HepG2 (cell line): ENCODE results near the gene FSCN2. TPM values are rescaled to one million over a fixed set of nuclear protein-coding genes. Genes with fewer than 3 reads are reported as not detected.
A peak's percentile ranks its signal among the peaks of the same experiment; 100 is the strongest.

Experiments
- ATAC-seq: fragments of 200-7000 bp; cut with Tn5 transposase; 3 replicates; pipeline ENCODE4 v1.9.1; 2020; ENCODE audit warnings: mild to moderate bottlenecking, moderate library complexity
- BruUV-seq: library from RNA; stranded (reverse); fragments of 400-500 nt; replicated peaks from 2 replicates; lab custom pipeline; 2021; lab: Mats Ljungman, UMichigan
- CTCF ChIA-PET: fragments of 300-600 bp; formaldehyde crosslinking; extraction: SDS; loops from one replicate; lab custom pipeline; 2021; ENCODE audit warnings: low total read pairs, inconsistent platforms, low intra/inter-chr PET ratio; lab: Yijun Ruan, JAX
- POLR2A ChIA-PET: fragments of 350-600 bp; sonication (Branson Sonifier 250); formaldehyde crosslinking; loops from one replicate; lab custom pipeline; 2020; ENCODE audit warnings: antibody characterized with exemption, inconsistent platforms; lab: Yijun Ruan, JAX
- DNase-seq: peaks from one replicate; pipeline ENCODE4 v3.0.0-alpha.2; 2015; ENCODE audit warnings: low spot score
- FAIRE-seq: peaks from 3 replicates; lab custom pipeline; 2011; peaks lifted over from hg19 to GRCh38; lab: Jason Lieb, UNC
- H2AFZ ChIP-seq: one replicate; pipeline ENCODE4 v1.6.1; 2011; ENCODE audit warnings: low read length, inconsistent platforms
- H3K27ac ChIP-seq: fragments of 300-600 bp; 3 replicates; pipeline ENCODE4 v1.8.0; 2011; ENCODE audit warnings: mixed run types, mild to moderate bottlenecking, mixed read lengths, low read length, inconsistent platforms; ENCODE audit not compliant: insufficient read depth; ENCODE audit errors: extremely low read length
- H3K27me3 ChIP-seq, 2 experiments: fragments of 200-600 bp in 1 of 2; 2 replicates in 1 of 2; 3 replicates in 1 of 2; pipeline versions ENCODE4 v1.6.0 to v1.8.0; 2011; ENCODE audit warnings: low read length in 2 of 2, mild to moderate bottlenecking in 2 of 2, moderate library complexity in 2 of 2, inconsistent platforms in 1 of 2; ENCODE audit not compliant: insufficient read depth in 2 of 2, control insufficient read depth in 1 of 2
- H3K36me3 ChIP-seq, 2 experiments: fragments of 200-600 bp in 1 of 2; replicated peaks in 1 of 2; 2 replicates in 1 of 2; 3 replicates in 1 of 2; pipeline versions ENCODE4 v1.5.1 to v1.8.0; 2011; ENCODE audit warnings: low read length in 2 of 2, inconsistent platforms in 1 of 2; ENCODE audit not compliant: insufficient read depth in 2 of 2, control insufficient read depth in 1 of 2
- H3K4me1 ChIP-seq: 2 replicates; pipeline ENCODE4 v1.5.1; 2012; ENCODE audit warnings: low read length, inconsistent platforms; ENCODE audit not compliant: insufficient read depth
- H3K4me2 ChIP-seq: 2 replicates; pipeline ENCODE4 v1.6.0; 2011; ENCODE audit warnings: low read depth, low read length, inconsistent platforms
- H3K4me3 ChIP-seq, 3 experiments: fragments of 200-600 bp in 1 of 3; sonication (generic), shearing (Covaris generic) in 1 of 3; replicated peaks in 1 of 3; 2 replicates each; pipeline ENCODE4 v1.5.1; 2011 to 2016; ENCODE audit warnings: low read length in 3 of 3, inconsistent platforms in 2 of 3, low read depth in 2 of 3, mild to moderate bottlenecking in 2 of 3, control low read depth in 1 of 3, mixed read lengths in 1 of 3; ENCODE audit not compliant: insufficient read depth in 1 of 3
- H3K79me2 ChIP-seq: one replicate; pipeline ENCODE4 v1.6.1; 2011; ENCODE audit warnings: low read length, inconsistent platforms; ENCODE audit not compliant: insufficient read depth
- H3K9ac ChIP-seq: 2 replicates; pipeline ENCODE4 v1.6.0; 2011; ENCODE audit warnings: mild to moderate bottlenecking, low read depth, low read length, inconsistent platforms; ENCODE audit not compliant: insufficient read depth
- H3K9me3 ChIP-seq: 2 replicates; pipeline ENCODE4 v1.5.1; 2012; ENCODE audit warnings: mild to moderate bottlenecking, low read length
- H4K20me1 ChIP-seq: 2 replicates; pipeline ENCODE4 v1.6.0; 2011; ENCODE audit warnings: inconsistent platforms, mild to moderate bottlenecking, low read length, moderate library complexity; ENCODE audit not compliant: insufficient read depth
- CCDC6 ChIP-seq: sonication (generic); formaldehyde crosslinking; IDR thresholded peaks from 2 replicates; pipeline ENCODE4 v1.8.1; 2022; ENCODE audit warnings: mild to moderate bottlenecking, missing genetic modification reagents, moderate library complexity
- PITX1 ChIP-seq: sonication (generic); formaldehyde crosslinking; IDR thresholded peaks from 2 replicates; pipeline ENCODE4 v1.5.1; 2020; ENCODE audit warnings: mild to moderate bottlenecking, missing genetic modification reagents
- SMAD3 ChIP-seq: sonication (generic); formaldehyde crosslinking; IDR thresholded peaks from 2 replicates; pipeline ENCODE4 v1.4.0; 2020; ENCODE audit warnings: missing genetic modification reagents
- ZFP82 ChIP-seq: sonication (generic); formaldehyde crosslinking; IDR thresholded peaks from 2 replicates; pipeline ENCODE4 v1.5.1; 2020; ENCODE audit warnings: mild to moderate bottlenecking, missing genetic modification reagents, borderline replicate concordance
- ZNF12 ChIP-seq: sonication (generic); formaldehyde crosslinking; IDR thresholded peaks from 2 replicates; pipeline ENCODE4 v1.5.0; 2020; ENCODE audit warnings: missing genetic modification reagents
- ZNF431 ChIP-seq: sonication (generic); formaldehyde crosslinking; IDR thresholded peaks from 2 replicates; pipeline ENCODE4 v1.9.0; 2022; ENCODE audit warnings: missing genetic modification reagents, low read depth, mild to moderate bottlenecking, borderline replicate concordance
- ZNF678 ChIP-seq: sonication (generic); formaldehyde crosslinking; IDR thresholded peaks from 2 replicates; pipeline ENCODE4 v1.4.0; 2020; ENCODE audit warnings: mild to moderate bottlenecking, missing genetic modification reagents
- ZSCAN20 ChIP-seq: sonication (generic); formaldehyde crosslinking; IDR thresholded peaks from 2 replicates; pipeline ENCODE4 v1.4.0; 2020; ENCODE audit warnings: missing genetic modification reagents, mild to moderate bottlenecking, borderline replicate concordance
- WGBS: methylation state at CpG from one replicate; pipeline ENCODE4 v1.1.6; 2017; ENCODE audit warnings: low lambda C conversion rate; 5-methylcytosine and 5-hydroxymethylcytosine counted together
- in situ Hi-C: cut with HindIII; loops from 2 replicates; pipeline ENCODE4 v1.10.0; 2017; ENCODE audit warnings: low pct_unique_long_range_greater_than_20kb; ENCODE audit not compliant: extremely low pct_ligation_motif_present
- intact Hi-C: fragments of 100-400 bp; cut with micrococcal nuclease; formaldehyde crosslinking; loops from one replicate; pipeline ENCODE4 v1.10.0; 2022; ENCODE audit not compliant: unreplicated experiment
- polyA plus RNA-seq, 8 experiments: library from polyadenylated mRNA; depleted of rRNA in 3 of 8; stranded (reverse) in 7 of 8; unstranded in 1 of 8; fragments of >200 nt; fragmentation: Illumina TruSeq in 4 of 8; extraction: Trizol in 4 of 8; gene quantifications; 2 replicates each; pipeline versions ENCODE4 v1.2.1 to v1.2.3, GENCODE V29; 2011 to 2016; ENCODE audit warnings: low read depth in 4 of 8, missing spikeins in 1 of 8, mixed read lengths in 1 of 8; ENCODE audit not compliant: insufficient read depth in 1 of 8
- total RNA-seq, 5 experiments: library from RNA; depleted of rRNA; stranded (reverse); fragments of >200 nt; fragmentation: Illumina TruSeq; extraction: Trizol; gene quantifications; 2 replicates each; pipeline ENCODE4 v1.2.3, GENCODE V29; 2016; ENCODE audit warnings: low read depth in 1 of 5
- TF ChIP-seq, protein P1 (sequence below): sonication (generic); formaldehyde crosslinking; IDR thresholded peaks from 2 replicates; pipeline ENCODE4 v1.5.0; 2020; ENCODE audit warnings: missing genetic modification reagents
- TF ChIP-seq, protein P2 (sequence below): sonication (generic); formaldehyde crosslinking; IDR thresholded peaks from 2 replicates; pipeline ENCODE4 v1.4.0; 2020; ENCODE audit warnings: missing genetic modification reagents
- TF ChIP-seq, protein P3 (sequence below): sonication (generic); formaldehyde crosslinking; IDR thresholded peaks from 2 replicates; pipeline ENCODE4 v1.9.0; 2021; ENCODE audit warnings: missing genetic modification reagents, mild to moderate bottlenecking, borderline replicate concordance

The FSCN2 gene
- total and polyA plus RNA-seq, 2 of the 13 experiments (the other 11 are each of a cell fraction or from before 2014, with no cell fraction given): 0.09 TPM; not detected in 1

DNA sequence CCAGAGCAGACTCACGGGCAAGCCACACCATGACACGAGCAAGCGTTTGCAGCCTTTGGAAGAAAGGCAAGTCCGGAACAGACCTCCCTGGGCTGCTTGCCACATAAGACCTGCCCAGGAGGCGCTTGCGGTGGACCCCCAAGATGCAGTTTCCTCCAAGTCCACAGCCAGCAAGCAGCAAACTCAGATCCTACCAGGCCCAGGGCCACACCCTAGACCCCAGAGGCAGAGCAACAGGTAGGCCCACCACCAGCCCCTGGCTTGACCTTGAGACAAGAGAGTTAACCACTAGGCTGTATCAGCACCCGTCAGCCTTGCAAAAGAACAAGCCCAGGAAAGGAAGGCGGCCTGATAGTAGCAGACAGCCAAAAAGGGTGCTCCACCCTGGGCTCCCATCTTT is 21.6 kb downstream of the FSCN2 start:
- CTCF ChIA-PET: no interaction called here
- Histone ChIP-seq H3K4me3 (no peak overlapping the region), H3K4me1 (peaks cover 31% of the 10 kb centered on the region), H2AFZ (no peak overlapping the region), H3K4me2 (no peak overlapping the region), H3K9ac (no peak overlapping the region), H3K36me3 (peaks cover 25 to 46% of the 10 kb centered on the region in 2 experiments), H4K20me1 (peaks cover 4% of the 10 kb centered on the region; the same call in 1 of the 2 replicates), H3K79me2 (peaks cover 10% of the 10 kb centered on the region), H3K9me3 (no peaks in the 10 kb centered on the region), H3K27me3 (no peaks in the 10 kb centered on the region; a peak in 1 of 5 replicates), H3K27ac (no peak overlapping the region)
- WGBS: 100% methylated on average over 1 of the region's 8 CpGs
- DNase-seq: no peak
- no peak for FAIRE-seq
- no TSS peak for BruUV-seq
- intact Hi-C loops: no loop called here
- in situ Hi-C loops: no loop called here
- POLR2A ChIA-PET: no interaction called here
- ATAC-seq: no peak
- peak; percentile 74 for TF ChIP-seq ZNF12 (CRISPR knock-in tag)
- TF ChIP-seq, protein P1, sequence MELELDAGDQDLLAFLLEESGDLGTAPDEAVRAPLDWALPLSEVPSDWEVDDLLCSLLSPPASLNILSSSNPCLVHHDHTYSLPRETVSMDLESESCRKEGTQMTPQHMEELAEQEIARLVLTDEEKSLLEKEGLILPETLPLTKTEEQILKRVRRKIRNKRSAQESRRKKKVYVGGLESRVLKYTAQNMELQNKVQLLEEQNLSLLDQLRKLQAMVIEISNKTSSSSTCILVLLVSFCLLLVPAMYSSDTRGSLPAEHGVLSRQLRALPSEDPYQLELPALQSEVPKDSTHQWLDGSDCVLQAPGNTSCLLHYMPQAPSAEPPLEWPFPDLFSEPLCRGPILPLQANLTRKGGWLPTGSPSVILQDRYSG: no peak

DNA sequence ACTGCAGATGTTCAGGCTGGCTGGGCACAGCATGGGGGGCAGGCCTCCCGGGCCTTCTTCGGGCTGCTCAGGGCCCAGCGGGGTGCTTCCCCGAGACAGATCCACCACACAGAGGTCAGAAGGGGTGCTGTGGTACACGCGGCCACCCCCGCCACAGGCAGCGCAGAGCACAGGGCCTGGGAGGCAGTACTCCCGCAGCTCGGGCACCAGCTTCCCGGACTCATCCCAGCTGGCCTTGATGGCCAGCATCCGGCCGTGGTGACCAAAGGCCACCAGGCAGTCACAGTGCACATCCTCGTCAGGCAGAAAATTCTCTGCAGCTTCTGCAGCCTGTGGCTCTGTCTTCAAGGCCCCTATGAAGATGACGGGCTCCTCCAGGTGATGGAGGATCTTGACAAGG is 22.1 kb downstream of the FSCN2 start:
- DNase-seq: no peak
- no peak overlapping the region for H3K4me2 ChIP-seq
- peaks cover 4% of the 10 kb centered on the region; the same call in 1 of the 2 replicates for H4K20me1 ChIP-seq
- no peaks in the 10 kb centered on the region for H3K9me3 ChIP-seq
- H2AFZ ChIP-seq: no peak overlapping the region
- no peak overlapping the region for H3K4me3 ChIP-seq
- peaks cover 24 to 42% of the 10 kb centered on the region in 2 experiments for H3K36me3 ChIP-seq
- in situ Hi-C loops (no loop called here), intact Hi-C loops (no loop called here)
- no peak overlapping the region for H3K27ac ChIP-seq
- ChIA-PET CTCF (no interaction called here), POLR2A (interaction anchor here (1.5 kb wide), 1 partner anchor 27 kb away, joined by 4 read pairs; no protein-coding TSS in a partner anchor)
- H3K27me3 ChIP-seq: no peaks in the 10 kb centered on the region; a peak in 1 of 5 replicates
- H3K9ac ChIP-seq: peak overlapping the region; percentile 5; the same call in 1 of the 2 replicates
- H3K79me2 ChIP-seq: peaks cover 10% of the 10 kb centered on the region
- no peak for ATAC-seq
- peaks cover 31% of the 10 kb centered on the region for H3K4me1 ChIP-seq
- no peak for FAIRE-seq
- no TSS peak for BruUV-seq
- 90% methylated on average over 3 of the region's 15 CpGs for WGBS
- TF ChIP-seq ZNF678 (no peak), CCDC6 (CRISPR knock-in tag) (no peak), ZNF431 (no peak), PITX1 (CRISPR knock-in tag) (no peak), SMAD3 (no peak), ZSCAN20 (CRISPR knock-in tag) (no peak), ZFP82 (CRISPR knock-in tag) (no peak)
- TF ChIP-seq, protein P2, sequence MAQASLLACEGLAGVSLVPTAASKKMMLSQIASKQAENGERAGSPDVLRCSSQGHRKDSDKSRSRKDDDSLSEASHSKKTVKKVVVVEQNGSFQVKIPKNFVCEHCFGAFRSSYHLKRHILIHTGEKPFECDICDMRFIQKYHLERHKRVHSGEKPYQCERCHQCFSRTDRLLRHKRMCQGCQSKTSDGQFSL (CRISPR knock-in tag): no peak
- TF ChIP-seq, protein P3, sequence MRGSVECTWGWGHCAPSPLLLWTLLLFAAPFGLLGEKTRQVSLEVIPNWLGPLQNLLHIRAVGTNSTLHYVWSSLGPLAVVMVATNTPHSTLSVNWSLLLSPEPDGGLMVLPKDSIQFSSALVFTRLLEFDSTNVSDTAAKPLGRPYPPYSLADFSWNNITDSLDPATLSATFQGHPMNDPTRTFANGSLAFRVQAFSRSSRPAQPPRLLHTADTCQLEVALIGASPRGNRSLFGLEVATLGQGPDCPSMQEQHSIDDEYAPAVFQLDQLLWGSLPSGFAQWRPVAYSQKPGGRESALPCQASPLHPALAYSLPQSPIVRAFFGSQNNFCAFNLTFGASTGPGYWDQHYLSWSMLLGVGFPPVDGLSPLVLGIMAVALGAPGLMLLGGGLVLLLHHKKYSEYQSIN: no peak
